Measurements from ENCODE around the gene MAN1A2.

The MAN1A2 gene

GRCh38 chr1:117544509-117545109 lies 177.4 kb downstream of the MAN1A2 start:
- no peak overlapping the region for H3K27ac ChIP-seq (ENCODE audit: extremely low read depth, low read depth, low read length)
- H3K4me3 ChIP-seq (ENCODE audit: low read depth, low read length): no peak overlapping the region
- CTCF ChIA-PET: interaction anchor here (0.7 to 10.2 kb wide), 5 partner anchors 10 to 214 kb away, joined by 3 to 67 read pairs (median 4); no protein-coding TSS in a partner anchor
- no peaks in the 10 kb centered on the region for H3K9me3 ChIP-seq (ENCODE audit: control insufficient read depth, insufficient read depth, low read depth, low read length)
- no peaks in the 10 kb centered on the region for H3K36me3 ChIP-seq (ENCODE audit: control insufficient read depth in 2 of 2, insufficient read depth in 1 of 2, low read length in 2 of 2)
- TF ChIP-seq ZNF747 (tag by site-specific recombination; IDR thresholded peaks at IDR 0.05) (no peak), HOXC10 (CRISPR knock-in tag; IDR thresholded peaks at IDR 0.05) (no peak), SCRT2 (tag by site-specific recombination; IDR thresholded peaks at IDR 0.05) (peak; percentile 80), ZNF580 (tag by site-specific recombination; IDR thresholded peaks at IDR 0.05) (no peak), ZNF24 (tag by site-specific recombination; IDR thresholded peaks at IDR 0.05) (no peak), ZNF404 (tag by site-specific recombination; IDR thresholded peaks at IDR 0.05) (no peak), ZNF76 (tag by site-specific recombination; IDR thresholded peaks at IDR 0.05; ENCODE audit: borderline replicate concordance, low read depth) (no peak), ZNF548 (tag by site-specific recombination; IDR thresholded peaks at IDR 0.05) (no peak), ZNF623 (tag by site-specific recombination; IDR thresholded peaks at IDR 0.05) (no peak), ATF2 (tag by site-specific recombination; IDR thresholded peaks at IDR 0.05; ENCODE audit: low read depth) (peak; percentile 45; the same call in 1 of the 2 replicates), ZNF544 (tag by site-specific recombination; IDR thresholded peaks at IDR 0.05) (no peak)
- no peaks in the 10 kb centered on the region for H3K4me1 ChIP-seq (ENCODE audit: control insufficient read depth, insufficient read depth, low read length)
- POLR2A ChIA-PET: no interaction called here

GRCh38 chr1:117546467-117546866 lies 179.2 kb downstream of the MAN1A2 start:
- POLR2A ChIA-PET: no interaction called here
- no peak overlapping the region for H3K27ac ChIP-seq (ENCODE audit: extremely low read depth, low read depth, low read length)
- no peaks in the 10 kb centered on the region for H3K4me1 ChIP-seq (ENCODE audit: control insufficient read depth, insufficient read depth, low read length)
- H3K36me3 ChIP-seq (ENCODE audit: control insufficient read depth in 2 of 2, insufficient read depth in 1 of 2, low read length in 2 of 2): no peaks in the 10 kb centered on the region
- H3K9me3 ChIP-seq (ENCODE audit: control insufficient read depth, insufficient read depth, low read depth, low read length): no peaks in the 10 kb centered on the region
- CTCF ChIA-PET: interaction anchor here (10.2 kb wide), 1 partner anchor 12 kb away, joined by 67 read pairs; no protein-coding TSS in a partner anchor
- no peak overlapping the region for H3K4me3 ChIP-seq (ENCODE audit: low read depth, low read length)
- TF ChIP-seq OVOL3 (tag by site-specific recombination; IDR thresholded peaks at IDR 0.05) (no peak), HOXD13 (CRISPR knock-in tag; IDR thresholded peaks at IDR 0.05; ENCODE audit: borderline replicate concordance) (no peak), ZNF571 (tag by site-specific recombination; IDR thresholded peaks at IDR 0.05) (no peak), ZNF660 (tag by site-specific recombination; IDR thresholded peaks at IDR 0.05) (no peak), ZNF311 (tag by site-specific recombination; IDR thresholded peaks at IDR 0.05; ENCODE audit: borderline replicate concordance) (no peak), ZBTB1 (tag by site-specific recombination; IDR thresholded peaks at IDR 0.05) (no peak), ZNF433 (tag by site-specific recombination; IDR thresholded peaks at IDR 0.05; ENCODE audit: low read depth) (no peak), ZSCAN18 (tag by site-specific recombination; IDR thresholded peaks at IDR 0.05) (no peak), PATZ1 (tag by site-specific recombination; IDR thresholded peaks at IDR 0.05) (no peak), ZNF610 (tag by site-specific recombination; IDR thresholded peaks at IDR 0.05; ENCODE audit: borderline replicate concordance) (no peak), SETDB1 (IDR thresholded peaks at IDR 0.05; ENCODE audit: insufficient read length, low read length) (no peak), TRIM28 (IDR thresholded peaks at IDR 0.05; ENCODE audit: borderline replicate concordance, low read length) (no peak), ZNF223 (tag by site-specific recombination; IDR thresholded peaks at IDR 0.05) (no peak), PRDM6 (tag by site-specific recombination; IDR thresholded peaks at IDR 0.05) (no peak), ZNF280C (tag by site-specific recombination; IDR thresholded peaks at IDR 0.05) (no peak), ZBTB48 (tag by site-specific recombination; IDR thresholded peaks at IDR 0.05) (no peak), EGR2 (tag by site-specific recombination; IDR thresholded peaks at IDR 0.05; ENCODE audit: low read depth) (no peak)
